Fibroblast of lung (primary cell): ENCODE results near the gene TSPAN18.

Experiments
- CTCF ChIP-seq, 2 donors: IDR thresholded peaks in 1 of 2; conservative IDR thresholded peaks in 1 of 2; 1 replicate in 1 of 2; 2 replicates in 1 of 2; pipeline ENCODE4 v1.5.1; 2011 to 2012; ENCODE audit warnings: low read length in 2 of 2, control low read depth in 1 of 2, inconsistent platforms in 1 of 2, low read depth in 1 of 2, mild to moderate bottlenecking in 1 of 2
- EZH2 ChIP-seq: IDR thresholded peaks from 2 replicates; pipeline ENCODE4 v1.5.1; 2012; ENCODE audit warnings: low read length, control low read depth, mild to moderate bottlenecking; ENCODE audit errors: missing control alignments

- no peak for TF ChIP-seq CTCF (conservative IDR thresholded peaks at IDR 0.05 in 1 of 2, IDR thresholded peaks at IDR 0.05 in 1 of 2; ENCODE audit: low read depth in 1 of 2, low read length in 2 of 2)
- TF ChIP-seq EZH2: no peak
These were observed 176.3 kb downstream of the TSPAN18 start for GRCh38 chr11:44903035-44903434.
